Measurements from ENCODE around the gene STK32C. TPM values are rescaled to one million over a fixed set of nuclear protein-coding genes. Genes with fewer than 3 reads are reported as not detected.

STK32C gene
- total RNA-seq, 4 donors from 2014 or later: 5.0 to 8.9 (median 8.1) TPM

DNA sequence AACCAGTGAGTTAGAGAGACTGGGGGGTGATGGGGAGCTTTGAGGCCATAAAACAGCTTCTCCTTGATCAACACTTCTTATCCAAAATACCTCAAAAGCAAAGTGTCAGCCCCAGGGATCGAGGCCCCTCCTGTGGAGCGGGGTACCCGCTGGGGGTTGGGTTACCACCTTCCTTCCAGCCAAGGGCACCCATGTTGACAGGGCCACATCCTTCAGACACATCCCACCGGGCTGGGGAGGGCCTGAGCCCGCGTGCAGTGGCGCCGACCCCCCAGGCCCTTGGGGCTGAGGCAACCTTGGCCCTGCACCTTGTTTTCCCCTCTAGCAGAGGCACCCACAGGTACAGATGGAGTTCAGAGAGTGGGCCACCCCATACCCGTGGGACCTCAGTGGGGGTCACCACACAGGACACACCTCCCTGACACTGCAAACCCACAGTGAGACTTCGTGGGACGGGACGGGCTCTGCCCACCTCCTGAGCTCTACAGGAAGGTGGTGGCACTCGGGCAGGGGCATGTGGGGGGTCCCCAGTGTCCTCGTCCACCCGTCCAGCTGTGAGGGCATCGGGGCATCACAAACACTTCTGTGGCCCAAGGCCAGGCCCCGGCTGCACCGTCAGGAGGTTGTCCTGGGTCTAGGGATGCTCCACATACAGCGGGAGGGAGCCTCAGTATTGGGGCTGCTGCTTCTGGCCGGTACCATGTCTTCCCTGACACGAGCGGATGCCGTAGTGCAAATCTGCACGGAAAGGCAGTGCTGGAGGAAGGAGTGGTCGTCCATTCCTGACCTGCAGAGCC lies 110.3 kb downstream of the STK32C start:
- DNase-seq (ENCODE audit: low spot score) (no peak), ATAC-seq (ENCODE audit: low FRiP score) (no peak)
- no peak for TF ChIP-seq CTCF (IDR thresholded peaks at IDR 0.05)

DNA sequence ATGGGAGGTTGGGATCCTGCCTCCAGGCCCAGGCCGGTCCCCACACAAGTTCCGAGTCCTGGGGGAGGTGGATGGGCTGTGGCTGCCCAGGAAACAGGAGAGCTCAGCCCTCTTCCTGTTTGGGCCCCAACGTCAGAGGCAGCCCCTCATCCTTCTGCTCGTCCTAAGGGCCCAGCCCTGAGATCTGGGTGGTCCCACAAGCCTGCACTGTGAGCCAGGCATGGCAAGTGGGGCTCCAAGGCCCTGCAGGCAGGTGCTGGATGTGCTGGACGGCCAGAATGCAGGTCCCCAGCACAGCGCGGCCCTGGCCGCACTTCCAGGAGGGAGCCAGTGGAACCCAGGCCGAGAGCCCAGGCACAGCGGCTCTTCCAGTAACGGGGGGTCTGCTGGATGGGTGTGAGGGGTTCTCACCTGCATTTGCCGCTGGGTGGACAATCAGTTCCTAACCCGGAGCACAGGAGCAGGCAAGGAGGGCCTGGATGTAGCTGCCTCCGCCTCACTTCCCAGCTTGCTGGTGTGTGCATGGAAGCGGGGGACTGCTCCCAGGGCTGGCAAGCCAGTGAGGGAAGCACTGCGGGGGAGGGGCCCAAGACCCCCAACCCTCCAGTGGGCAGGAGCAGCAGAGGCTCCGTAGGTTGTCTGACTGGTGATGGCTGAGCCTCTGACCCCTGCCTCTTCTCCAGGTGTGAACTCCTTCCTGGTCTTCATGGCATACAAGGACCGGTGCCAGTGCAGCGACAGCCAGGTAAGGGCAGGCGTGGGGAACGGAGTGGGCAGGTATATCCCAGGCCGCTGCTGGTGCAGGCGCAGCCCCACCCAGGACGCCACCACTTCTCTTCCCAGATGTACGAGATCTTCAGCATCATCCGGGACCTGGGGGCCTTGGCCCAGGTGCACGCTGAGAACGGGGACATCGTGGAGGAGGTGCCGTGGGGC lies 111.3 kb downstream of the STK32C start:
- no peak for ATAC-seq (ENCODE audit: low FRiP score)
- TF ChIP-seq CTCF (IDR thresholded peaks at IDR 0.05): no peak
- no peak for DNase-seq (ENCODE audit: low spot score)

DNA sequence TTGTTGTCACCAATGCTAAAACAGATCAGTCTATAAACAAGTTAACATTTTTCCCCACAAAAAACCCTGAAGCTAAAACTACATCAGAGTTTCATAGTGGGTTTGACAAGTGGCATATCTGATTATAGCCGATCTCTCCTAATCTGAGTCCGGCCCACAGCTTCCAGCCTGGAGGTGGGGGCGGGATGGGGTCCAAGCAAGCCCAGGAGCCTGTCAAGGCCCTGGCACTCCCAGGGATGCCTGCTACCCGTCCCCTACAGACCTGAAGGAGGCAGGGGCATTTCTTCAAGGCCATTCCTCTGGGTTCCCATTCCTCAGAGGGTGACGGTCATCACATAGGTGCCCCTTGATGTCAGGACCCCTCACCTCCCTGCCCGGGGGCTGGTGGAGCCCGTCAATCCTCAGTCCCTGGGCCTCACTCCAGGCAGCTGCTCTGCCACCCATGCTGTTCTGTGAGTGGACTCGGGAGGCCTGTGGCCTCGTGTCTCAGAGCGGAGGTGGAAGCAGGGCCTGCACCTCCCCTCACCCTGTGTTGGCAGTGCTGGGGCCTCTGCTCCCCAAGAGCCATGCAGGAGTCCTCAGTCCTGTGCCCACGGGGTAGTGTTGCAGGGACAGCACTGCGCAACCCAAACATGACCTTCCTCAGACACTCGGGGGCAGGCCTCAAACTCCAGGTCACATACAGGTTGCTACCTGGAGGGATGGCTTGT lies 112.2 kb downstream of the STK32C start:
- no peak for TF ChIP-seq CTCF (IDR thresholded peaks at IDR 0.05)
- DNase-seq (ENCODE audit: low spot score) (no peak), ATAC-seq (ENCODE audit: low FRiP score) (no peak)

DNA sequence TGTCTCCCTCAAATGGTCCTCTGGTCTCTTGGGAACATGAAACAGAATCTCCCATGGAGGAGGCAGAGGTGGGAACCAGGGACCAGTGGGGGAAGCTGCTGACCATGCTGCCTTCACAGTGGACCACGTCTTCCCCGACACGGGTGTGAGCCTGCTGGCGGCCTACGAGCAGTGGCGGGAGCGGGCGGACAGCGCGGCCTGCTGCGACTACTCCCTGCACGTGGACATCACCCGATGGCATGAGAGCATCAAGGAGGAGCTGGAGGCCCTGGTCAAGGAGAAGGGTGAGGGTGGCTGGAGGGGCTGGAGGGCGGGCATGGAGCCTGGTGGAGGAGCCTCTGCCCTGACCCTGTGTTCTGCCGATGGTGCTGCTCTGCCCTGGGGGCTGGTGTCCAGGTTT lies 113.0 kb downstream of the STK32C start:
- ATAC-seq (ENCODE audit: low FRiP score) (no peak), DNase-seq (ENCODE audit: low spot score) (no peak)

DNA sequence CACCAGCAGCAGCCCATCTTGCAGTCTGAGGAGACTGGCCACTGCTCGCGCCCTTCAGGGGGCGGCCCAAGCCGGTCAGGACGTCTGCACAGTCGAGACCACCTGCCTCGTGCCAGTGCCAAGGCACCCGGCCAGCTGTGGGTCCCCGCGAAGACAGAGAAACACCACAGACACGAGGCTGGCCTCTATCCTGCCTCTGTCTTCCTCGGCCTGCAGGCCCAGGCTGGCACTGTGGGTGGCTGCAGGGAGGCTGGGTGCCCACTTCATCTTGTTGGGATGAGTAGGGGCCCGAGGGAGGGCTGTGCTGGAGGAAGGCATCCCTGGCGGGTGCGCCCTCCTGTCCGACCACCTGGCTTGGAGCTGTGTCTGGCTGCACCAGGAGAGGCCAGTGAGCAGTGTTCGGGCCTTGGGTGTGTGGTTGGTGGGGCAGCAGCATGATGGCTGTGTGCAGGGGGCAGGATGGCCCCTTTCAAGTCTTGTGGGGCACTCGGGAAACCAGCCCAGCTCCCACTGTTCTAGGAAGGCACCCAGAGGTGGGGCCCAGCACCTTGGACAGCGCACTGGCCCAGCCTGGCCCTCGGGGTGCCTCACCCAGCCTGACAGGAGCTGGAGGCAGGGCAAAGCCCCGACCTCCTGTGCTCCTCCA lies 113.7 kb downstream of the STK32C start:
- DNase-seq (ENCODE audit: low spot score) (no peak), ATAC-seq (ENCODE audit: low FRiP score) (no peak)
- TF ChIP-seq CTCF (IDR thresholded peaks at IDR 0.05): no peak

More for the DNA sequence above, 113.0 kb downstream of the STK32C start:
- no peak for TF ChIP-seq CTCF (IDR thresholded peaks at IDR 0.05)

DNA sequence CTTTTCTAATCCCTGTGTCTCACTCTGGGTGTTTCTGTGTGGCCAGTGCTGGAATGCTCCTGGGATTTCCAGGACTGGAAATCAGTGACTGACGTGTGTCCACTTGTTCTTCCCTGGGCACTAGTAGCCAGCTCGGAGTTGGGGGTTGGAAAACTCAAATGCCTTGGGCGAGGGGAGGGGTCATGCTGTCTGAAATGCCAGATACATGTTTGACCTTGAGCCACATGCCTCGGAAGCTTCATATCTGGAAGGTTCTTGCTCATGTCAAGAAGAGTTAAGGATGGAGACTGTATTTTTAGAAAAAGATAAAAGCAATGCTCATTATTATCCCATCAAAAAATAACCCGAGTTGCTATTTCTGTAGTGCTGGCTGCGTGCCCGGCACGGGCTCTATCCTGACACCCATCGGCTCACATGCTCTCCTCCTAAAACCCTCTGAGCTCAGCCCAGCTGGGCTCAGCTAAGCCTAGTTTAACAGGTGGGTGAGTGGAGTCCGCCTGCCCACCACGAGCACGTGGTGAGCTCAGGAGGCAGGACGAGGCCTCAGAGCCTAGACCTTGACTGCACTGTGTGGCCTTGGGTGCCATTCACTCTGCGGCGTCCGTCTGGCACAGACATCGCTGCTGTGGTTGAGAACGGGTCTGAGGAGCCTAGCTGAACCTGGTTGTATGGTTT lies 114.6 kb downstream of the STK32C start:
- DNase-seq (ENCODE audit: low spot score): no peak
- TF ChIP-seq CTCF (IDR thresholded peaks at IDR 0.05): no peak

More for the DNA sequence above, 114.6 kb downstream of the STK32C start:
- no peak for ATAC-seq (ENCODE audit: low FRiP score)

Data from omental fat pad (tissue), 4 donors.